HG03097 (cell line): ENCODE measurements around the gene TBX10.
A peak's percentile ranks its signal among the peaks of the same experiment; 100 is the strongest.
"Not testable (repeated sequence)": the region's sequence is repeated elsewhere in the genome, so short reads cannot be mapped to it uniquely, and the experiment has no call there.

ENCODE experiments used
- ATAC-seq: cut with Tn5 transposase; IDR thresholded peaks from one replicate; pipeline ENCODE4 v1.9.1; 2021; ENCODE audit not compliant: unreplicated experiment, low FRiP score

Gene TBX10

DNA sequence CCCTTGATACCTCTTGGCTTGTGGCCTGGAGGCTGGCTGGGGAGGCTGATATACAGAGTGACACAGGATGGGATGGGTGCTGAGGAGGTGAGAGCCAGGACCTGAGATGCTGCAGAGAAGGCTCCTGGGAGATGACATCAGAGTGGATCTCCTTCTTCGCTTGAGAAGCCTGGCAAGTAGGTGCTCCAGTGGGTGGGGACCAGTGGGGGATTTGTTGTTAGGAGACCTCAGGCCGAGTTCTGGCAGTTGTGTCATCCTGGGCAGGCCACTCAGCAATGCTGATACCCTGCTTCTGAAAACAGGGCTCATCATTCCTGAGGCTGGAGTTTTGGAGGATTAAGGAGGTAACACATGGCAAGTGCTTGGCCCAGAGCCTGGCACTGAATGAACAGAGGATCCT is 34.7 kb downstream of the TBX10 start:
- no peak for ATAC-seq

DNA sequence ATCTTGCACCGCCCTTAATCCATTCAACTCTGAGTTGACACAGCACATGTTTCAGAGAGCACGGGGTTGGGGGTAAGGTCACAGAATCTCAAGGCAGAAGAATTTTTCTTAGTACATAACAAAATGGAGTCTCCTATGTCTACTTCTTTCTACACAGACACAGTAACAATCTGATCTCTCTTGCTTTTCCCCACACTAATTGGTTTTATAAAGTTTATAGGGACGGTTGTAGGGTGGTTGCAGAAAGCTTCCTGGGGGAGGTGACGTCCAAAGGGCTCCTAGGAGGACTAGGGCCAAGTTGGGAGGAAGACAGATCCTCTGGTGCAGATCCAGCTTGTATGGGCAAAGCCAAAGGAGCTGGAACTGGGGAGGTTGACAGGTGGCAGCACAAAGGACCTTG is 35.4 kb downstream of the TBX10 start:
- not testable (repeated sequence) for ATAC-seq

GRCh38 chr11:67601098-67601497 is 38.5 kb downstream of the TBX10 start:
- ATAC-seq, result no peak

DNA sequence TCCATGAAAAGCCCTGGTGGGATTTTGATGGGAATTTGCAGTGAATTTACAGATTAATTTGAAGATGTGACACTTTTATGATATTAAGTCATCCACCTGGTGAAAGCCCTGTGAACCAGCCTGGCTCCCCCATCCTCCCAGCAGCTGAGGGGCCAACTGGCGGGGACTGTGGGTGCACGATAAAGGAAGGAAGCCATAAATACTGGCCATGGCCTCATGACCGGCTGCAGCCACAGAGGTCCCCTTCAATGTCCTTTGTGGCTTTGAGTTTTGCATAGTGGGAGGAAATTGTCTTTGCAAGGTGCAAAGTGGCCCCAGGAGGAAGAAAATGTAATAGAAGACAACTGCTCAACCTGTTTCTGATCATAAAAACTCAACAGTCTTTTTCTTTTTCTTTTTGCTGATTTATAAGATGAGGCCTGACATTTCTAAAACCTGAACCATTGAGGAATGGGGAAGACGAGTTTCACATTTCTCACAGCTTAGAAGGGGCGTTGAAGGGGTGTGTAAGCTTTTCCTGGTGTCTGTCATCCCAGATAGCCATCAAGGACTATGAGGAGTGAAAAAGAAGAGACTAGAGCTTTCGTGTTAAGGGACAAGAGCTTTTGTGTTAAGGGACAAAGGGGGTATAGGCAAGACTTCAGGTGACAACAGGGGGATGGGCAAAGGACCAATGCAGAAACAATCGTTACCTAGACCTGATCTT is 39.1 kb downstream of the TBX10 start:
- peak; percentile 74 for ATAC-seq

DNA sequence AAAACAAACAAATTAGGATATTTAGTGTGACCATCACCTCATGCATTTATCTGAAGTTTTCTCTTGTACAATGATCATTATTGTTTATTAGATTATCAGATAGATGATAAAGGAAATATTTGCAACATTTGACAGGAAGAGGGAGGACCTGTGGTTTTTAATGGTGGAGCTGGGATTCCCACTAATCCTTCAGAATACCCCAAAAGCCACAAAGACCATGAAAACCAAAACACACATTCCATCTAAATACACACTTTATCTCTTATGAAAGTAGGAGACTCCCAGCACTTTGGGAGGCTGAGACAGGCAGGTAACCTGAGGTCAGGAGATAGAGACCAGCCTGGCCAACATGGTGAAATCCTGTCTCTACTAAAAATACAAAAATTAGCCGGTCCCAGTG is 40.4 kb downstream of the TBX10 start:
- no peak for ATAC-seq

DNA sequence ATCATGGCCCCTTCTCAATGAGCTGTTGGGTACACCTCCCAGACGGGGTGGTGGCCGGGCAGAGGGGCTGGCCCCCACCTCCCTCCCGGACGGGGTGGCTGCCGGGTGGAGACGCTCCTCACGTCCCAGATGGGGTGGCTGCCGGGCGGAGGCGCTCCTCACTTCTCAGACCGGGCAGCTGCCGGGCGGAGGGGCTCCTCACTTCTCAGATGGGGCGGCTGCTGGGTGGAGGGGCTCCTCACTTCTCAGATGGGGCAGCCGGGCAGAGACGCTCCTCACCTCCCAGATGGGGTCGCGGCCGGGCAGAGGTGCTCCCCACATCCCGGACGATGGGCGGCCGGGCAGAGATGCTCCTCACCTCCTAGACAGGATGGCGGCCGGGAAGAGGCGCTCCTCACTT is 41.6 kb downstream of the TBX10 start:
- ATAC-seq, result not testable (repeated sequence)

GRCh38 chr11:67597458-67597857 is 42.1 kb downstream of the TBX10 start:
- ATAC-seq, result not testable (repeated sequence)

DNA sequence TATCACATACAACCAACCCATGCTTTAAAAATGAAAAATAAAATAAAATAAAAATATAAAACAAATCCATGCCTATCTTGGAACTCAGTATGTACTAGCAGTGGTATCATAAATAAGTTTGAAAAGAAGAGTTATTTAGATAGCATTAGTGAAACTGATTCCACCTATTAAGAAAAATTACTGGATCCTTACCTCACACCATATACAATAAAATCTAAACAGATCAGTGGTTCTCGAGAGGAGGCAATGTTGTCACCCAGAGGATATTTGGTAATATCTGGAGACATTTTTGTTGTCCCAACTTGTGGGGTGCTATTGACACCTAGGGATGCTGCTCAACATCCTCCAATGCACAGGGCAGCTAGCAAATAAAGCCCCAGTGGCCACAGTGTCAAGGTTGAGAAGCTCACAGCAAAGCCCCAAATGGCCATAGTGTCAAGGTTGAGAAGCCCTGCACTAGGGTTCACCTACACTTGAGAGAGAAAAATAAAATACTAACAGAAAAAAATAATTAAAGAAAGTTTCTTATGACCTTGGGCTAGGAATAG is 42.7 kb downstream of the TBX10 start:
- ATAC-seq, result no peak

DNA sequence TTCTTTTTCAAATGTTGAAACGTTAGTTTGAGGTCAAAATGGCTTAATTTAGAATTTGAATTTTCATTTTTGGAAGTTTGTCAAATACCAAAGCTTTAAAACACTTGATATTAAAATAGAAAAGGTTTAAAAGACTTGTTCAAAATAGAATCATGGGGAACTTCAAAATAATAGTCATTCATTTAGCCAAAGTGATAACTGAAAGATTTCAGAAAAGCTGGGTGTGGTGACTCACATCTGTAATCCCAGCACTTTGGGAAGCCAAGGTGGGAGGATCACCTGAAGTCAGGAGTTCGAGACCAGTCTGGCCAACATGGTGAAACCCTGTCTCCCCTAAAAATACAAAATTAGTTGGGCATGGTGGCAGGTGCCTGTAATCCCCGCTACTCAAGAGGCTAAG is 45.1 kb downstream of the TBX10 start:
- ATAC-seq, result no peak

DNA sequence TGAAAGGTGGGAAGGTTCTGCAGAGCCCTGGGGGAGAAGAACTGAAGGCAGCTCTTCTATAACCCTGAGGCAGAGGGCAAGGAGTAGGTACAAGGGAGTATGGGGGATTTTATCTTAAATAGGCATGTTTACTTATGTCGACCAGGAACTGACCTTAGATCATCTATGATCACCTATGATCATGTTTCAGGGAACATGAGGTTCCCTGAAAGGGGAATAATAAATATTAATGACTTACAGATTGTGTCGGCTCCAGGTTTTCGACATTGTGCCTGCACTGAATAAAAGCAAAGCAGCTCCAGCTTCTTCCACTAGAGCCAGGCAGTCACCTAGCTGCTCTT is 46.0 kb downstream of the TBX10 start:
- ATAC-seq, result no peak

DNA sequence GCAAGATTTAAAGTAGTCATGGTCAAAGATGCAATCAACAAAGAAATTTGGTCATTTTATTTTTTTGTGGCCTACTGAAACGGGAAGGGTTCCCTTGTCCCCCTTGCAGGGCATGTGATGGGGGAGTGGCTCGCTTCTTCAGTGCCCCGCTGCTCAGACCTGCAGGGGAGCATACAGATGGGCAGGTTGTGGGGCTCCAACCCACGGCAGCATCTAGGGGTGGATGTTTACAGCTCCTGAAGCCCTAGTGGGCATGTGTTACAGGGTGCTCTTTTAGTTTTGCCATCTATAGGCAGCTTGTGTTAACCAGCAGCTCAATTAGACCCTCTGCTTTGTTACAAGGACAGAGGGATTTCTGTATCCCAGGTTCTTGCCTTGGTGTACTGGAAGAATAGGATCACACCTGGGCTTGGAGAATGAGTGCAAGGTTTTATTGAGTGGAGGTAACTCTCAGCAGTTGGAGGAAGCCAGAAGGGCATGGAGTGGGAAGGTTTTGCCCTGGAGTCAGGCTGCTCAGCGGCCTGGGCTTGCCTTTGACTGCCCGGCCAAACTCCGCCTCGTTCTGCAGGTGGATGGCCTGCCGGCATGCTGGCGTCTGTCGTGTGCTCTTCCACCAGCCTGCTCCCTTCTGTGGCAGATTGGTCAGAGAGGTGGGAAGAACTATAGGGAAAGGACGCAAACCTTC is 46.5 kb downstream of the TBX10 start:
- ATAC-seq, result no peak

- not testable (repeated sequence) for ATAC-seq
Observed at GRCh38 chr11:67588899-67589415, 50.6 kb downstream of the TBX10 start.

DNA sequence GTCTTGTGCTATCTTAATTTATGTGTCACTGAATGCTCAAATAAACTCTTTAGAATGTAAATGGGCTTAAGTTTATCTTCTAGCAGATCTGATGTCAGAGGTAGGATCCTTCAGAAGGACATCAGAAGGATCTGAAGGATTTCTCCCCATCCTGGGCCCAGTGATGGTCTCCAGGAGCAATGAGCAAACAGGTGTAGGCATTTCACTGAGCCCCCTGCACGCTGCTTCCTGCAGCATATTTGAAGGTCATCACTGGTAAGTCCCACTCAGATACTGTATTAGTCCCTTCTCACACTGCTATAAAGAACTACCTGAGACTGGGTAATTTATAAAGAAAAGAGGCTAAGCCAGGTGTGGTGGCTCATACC is 51.4 kb downstream of the TBX10 start:
- ATAC-seq, result peak; percentile 24

DNA sequence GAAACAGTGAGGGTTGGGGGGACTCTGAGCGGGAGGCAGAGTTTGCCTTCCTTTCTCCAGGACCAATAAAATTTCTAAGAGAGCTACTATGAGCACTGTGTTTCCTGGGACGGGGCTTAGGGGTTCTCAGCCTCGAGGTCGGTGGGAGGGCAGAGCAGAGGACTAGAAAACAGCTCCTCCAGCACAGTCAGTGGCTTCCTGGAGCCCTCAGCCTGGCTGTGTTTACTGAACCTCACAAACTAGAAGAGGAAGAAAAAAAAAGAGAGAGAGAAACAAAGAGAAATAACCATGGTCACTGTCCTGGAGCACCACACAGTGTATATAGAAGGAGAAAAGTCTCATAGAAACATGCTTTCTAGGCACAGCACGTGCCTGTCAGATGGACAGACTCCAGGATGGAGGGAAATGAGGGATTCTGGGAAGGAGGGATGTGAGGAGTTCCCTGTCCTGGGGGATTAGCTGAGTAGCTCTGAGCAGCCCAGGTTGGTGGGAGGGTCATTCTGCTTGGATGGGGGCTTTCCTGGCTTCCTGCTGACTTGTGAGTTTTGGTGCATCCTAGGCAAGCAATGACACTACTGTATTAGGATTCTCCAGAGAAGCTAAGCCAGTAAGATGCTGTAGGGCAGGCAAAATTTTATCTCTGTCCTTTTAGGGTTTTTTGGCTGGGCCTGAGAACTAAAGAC is 52.9 kb downstream of the TBX10 start:
- no peak for ATAC-seq

DNA sequence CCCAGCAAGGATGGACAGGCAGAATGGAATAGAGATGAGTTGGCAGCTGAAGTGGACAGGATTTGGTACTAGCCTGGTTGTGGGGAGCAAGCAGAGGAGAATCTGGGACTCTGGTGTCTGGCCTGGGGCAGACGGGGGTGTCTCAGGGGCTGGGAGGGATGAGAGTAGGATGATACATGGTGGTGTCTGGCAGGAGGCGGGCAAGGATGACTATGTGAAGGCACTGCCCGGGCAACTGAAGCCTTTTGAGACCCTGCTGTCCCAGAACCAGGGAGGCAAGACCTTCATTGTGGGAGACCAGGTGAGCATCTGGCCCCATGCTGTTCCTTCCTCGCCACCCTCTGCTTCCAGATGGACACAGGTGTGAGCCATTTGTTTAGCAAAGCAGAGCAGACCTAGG is 53.7 kb downstream of the TBX10 start:
- ATAC-seq, result no peak

DNA sequence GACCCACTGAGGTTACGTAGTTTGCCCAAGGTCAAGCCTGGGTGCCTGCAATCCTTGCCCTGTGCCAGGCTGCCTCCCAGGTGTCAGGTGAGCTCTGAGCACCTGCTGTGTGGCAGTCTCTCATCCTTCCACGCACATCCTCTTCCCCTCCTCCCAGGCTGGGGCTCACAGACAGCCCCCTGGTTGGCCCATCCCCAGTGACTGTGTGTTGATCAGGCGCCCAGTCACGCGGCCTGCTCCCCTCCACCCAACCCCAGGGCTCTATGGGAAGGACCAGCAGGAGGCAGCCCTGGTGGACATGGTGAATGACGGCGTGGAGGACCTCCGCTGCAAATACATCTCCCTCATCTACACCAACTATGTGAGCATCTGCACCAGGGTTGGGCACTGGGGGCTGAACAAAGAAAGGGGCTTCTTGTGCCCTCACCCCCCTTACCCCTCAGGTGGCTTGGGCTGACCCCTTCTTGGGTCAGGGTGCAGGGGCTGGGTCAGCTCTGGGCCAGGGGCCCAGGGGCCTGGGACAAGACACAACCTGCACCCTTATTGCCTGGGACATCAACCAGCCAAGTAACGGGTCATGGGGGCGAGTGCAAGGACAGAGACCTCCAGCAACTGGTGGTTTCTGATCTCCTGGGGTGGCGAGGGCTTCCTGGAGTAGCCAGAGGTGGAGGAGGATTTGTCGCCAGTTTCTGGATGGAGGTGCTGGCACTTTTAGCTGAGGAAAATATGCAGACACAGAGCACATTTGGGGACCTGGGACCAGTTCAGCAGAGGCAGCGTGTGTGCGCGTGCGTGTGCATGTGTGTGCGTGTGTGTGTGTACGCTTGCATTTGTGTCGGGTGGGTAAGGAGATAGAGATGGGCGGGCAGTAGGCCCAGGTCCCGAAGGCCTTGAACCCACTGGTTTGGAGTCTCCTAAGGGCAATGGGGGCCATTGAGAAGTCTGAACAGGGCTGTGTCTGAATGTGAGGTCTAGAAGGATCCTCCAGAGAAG is 54.4 kb downstream of the TBX10 start:
- no peak for ATAC-seq

DNA sequence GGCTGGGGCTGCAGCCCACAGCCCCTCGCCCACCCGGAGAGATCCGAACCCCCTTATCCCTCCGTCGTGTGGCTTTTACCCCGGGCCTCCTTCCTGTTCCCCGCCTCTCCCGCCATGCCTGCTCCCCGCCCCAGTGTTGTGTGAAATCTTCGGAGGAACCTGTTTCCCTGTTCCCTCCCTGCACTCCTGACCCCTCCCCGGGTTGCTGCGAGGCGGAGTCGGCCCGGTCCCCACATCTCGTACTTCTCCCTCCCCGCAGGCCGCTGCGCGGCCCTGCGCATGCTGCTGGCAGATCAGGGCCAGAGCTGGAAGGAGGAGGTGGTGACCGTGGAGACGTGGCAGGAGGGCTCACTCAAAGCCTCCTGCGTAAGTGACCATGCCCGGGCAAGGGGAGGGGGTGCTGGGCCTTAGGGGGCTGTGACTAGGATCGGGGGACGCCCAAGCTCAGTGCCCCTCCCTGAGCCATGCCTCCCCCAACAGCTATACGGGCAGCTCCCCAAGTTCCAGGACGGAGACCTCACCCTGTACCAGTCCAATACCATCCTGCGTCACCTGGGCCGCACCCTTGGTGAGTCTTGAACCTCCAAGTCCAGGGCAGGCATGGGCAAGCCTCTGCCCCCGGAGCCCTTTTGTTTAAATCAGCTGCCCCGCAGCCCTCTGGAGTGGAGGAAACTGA is 55.2 kb downstream of the TBX10 start:
- no peak for ATAC-seq

DNA sequence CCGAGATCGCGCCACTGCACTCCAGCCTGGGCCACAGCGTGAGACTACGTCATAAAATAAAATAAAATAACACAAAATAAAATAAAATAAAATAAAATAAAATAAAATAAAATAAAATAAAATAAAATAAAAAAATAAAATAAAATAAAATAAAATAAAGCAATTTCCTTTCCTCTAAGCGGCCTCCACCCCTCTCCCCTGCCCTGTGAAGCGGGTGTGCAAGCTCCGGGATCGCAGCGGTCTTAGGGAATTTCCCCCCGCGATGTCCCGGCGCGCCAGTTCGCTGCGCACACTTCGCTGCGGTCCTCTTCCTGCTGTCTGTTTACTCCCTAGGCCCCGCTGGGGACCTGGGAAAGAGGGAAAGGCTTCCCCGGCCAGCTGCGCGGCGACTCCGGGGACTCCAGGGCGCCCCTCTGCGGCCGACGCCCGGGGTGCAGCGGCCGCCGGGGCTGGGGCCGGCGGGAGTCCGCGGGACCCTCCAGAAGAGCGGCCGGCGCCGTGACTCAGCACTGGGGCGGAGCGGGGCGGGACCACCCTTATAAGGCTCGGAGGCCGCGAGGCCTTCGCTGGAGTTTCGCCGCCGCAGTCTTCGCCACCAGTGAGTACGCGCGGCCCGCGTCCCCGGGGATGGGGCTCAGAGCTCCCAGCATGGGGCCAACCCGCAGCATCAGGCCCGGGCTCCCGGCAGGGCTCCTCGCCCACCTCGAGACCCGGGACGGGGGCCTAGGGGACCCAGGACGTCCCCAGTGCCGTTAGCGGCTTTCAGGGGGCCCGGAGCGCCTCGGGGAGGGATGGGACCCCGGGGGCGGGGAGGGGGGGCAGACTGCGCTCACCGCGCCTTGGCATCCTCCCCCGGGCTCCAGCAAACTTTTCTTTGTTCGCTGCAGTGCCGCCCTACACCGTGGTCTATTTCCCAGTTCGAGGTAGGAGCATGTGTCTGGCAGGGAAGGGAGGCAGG is 56.0 kb downstream of the TBX10 start, which contains the start of gene GSTP1:
GSTP1 (plus strand) TSS at position 566 of the 958 bp plus-strand sequence; CDS start at position 598, 32 bp downstream.
- ATAC-seq, result peak; percentile 44
